ENCODE measurements around the gene CDCA5.
A peak's percentile ranks its signal among the peaks of the same experiment; 100 is the strongest.

The CDCA5 gene

GRCh38 chr11:65107078-65107477 lies 23.2 kb upstream of the CDCA5 start:
- no peak for DNase-seq (ENCODE audit: low spot score)

GRCh38 chr11:65104628-65105027 lies 20.8 kb upstream of the CDCA5 start:
- no peak for DNase-seq (ENCODE audit: low spot score)

GRCh38 chr11:65103476-65103875 lies 19.6 kb upstream of the CDCA5 start:
- DNase-seq (ENCODE audit: low spot score): no peak

- DNase-seq (ENCODE audit: low spot score): no peak
Measured at GRCh38 chr11:65102142-65103095, 18.6 kb upstream of the CDCA5 start.

GRCh38 chr11:65100674-65101350 lies 17.0 kb upstream of the CDCA5 start:
- no peak for DNase-seq (ENCODE audit: low spot score)

GRCh38 chr11:65096926-65097325 lies 13.1 kb upstream of the CDCA5 start:
- DNase-seq (ENCODE audit: low spot score): no peak

- peak; percentile 90 for DNase-seq (ENCODE audit: low spot score)
Measured at GRCh38 chr11:65095974-65096806, 12.3 kb upstream of the CDCA5 start, which contains the start of gene VPS51. VPS51 (plus strand) TSS chr11:65096214; CDS start chr11:65096251, 37 bp downstream.

GRCh38 chr11:65095427-65095826 lies 11.6 kb upstream of the CDCA5 start:
- no peak for DNase-seq (ENCODE audit: low spot score)

- no peak for DNase-seq (ENCODE audit: low spot score)
Measured at GRCh38 chr11:65090628-65091027, 6.8 kb upstream of the CDCA5 start.

GRCh38 chr11:65089621-65090020 lies 5.8 kb upstream of the CDCA5 start:
- no peak for DNase-seq (ENCODE audit: low spot score)

- DNase-seq (ENCODE audit: low spot score): no peak
Measured at GRCh38 chr11:65087827-65088226, 4.0 kb upstream of the CDCA5 start.

GRCh38 chr11:65087216-65087615 lies 3.4 kb upstream of the CDCA5 start:
- DNase-seq (ENCODE audit: low spot score): no peak

GRCh38 chr11:65086809-65087208 lies 3.0 kb upstream of the CDCA5 start:
- no peak for DNase-seq (ENCODE audit: low spot score)

GRCh38 chr11:65085446-65085845 lies 1.6 kb upstream of the CDCA5 start:
- DNase-seq (ENCODE audit: low spot score): no peak

GRCh38 chr11:65084598-65085375 lies 947 bp upstream of the CDCA5 start:
- no peak for DNase-seq (ENCODE audit: low spot score)

- DNase-seq (ENCODE audit: low spot score): no peak
Measured at GRCh38 chr11:65083134-65083833, 556 bp downstream of the CDCA5 start.

- DNase-seq (ENCODE audit: low spot score): no peak
Measured at GRCh38 chr11:65078786-65079342, 5.0 kb downstream of the CDCA5 start.

- peak; percentile 62 for DNase-seq (ENCODE audit: low spot score)
Measured at GRCh38 chr11:65078151-65078550, 5.7 kb downstream of the CDCA5 start.

- no peak for DNase-seq (ENCODE audit: low spot score)
Measured at GRCh38 chr11:65077451-65077850, 6.4 kb downstream of the CDCA5 start.

- DNase-seq (ENCODE audit: low spot score): no peak
Measured at GRCh38 chr11:65072631-65072966, 11.2 kb downstream of the CDCA5 start.
